WTC11 (cell line): ENCODE data around the gene KRTAP4-7. TPM values are rescaled to one million over a fixed set of nuclear protein-coding genes. Genes with fewer than 3 reads are reported as not detected.
"Not testable (repeated sequence)": the region's sequence is repeated elsewhere in the genome, so short reads cannot be mapped to it uniquely, and the experiment has no call there.

ENCODE experiments used
- ATAC-seq: fragments of 200-7000 bp; cut with Tn5 transposase; 2 replicates; pipeline ENCODE4 v1.10.0; 2021; ENCODE audit warnings: mild to moderate bottlenecking, moderate library complexity
- CTCF ChIA-PET: fragments of 300-600 bp; sonication (Branson Sonifier 250); formaldehyde crosslinking; loops from one replicate; lab custom pipeline; 2021; ENCODE audit warnings: antibody characterized with exemption; lab: Charles Lee
- POLR2A ChIA-PET: fragments of 350-600 bp; sonication (Branson Sonifier 250); formaldehyde crosslinking; loops from one replicate; lab custom pipeline; 2021; ENCODE audit warnings: antibody characterized with exemption; lab: Charles Lee
- DNase-seq: peaks from one replicate; pipeline ENCODE4 v3.0.0; 2021; ENCODE audit warnings: low spot score
- H3K27ac Mint-ChIP-seq: 2 replicates; pipeline ENCODE4 v1.8.0; 2021; ENCODE audit warnings: mixed read lengths
- H3K27me3 Mint-ChIP-seq: 2 replicates; pipeline ENCODE4 v1.8.0; 2021; ENCODE audit warnings: low read depth, mild to moderate bottlenecking, moderate library complexity, mixed read lengths
- H3K36me3 Mint-ChIP-seq: 2 replicates; pipeline ENCODE4 v1.8.0; 2021; ENCODE audit warnings: mixed read lengths
- H3K4me1 Mint-ChIP-seq: 2 replicates; pipeline ENCODE4 v1.8.0; 2022; ENCODE audit warnings: mixed read lengths
- H3K4me3 Mint-ChIP-seq: 2 replicates; pipeline ENCODE4 v1.8.0; 2021; ENCODE audit warnings: mild to moderate bottlenecking, moderate library complexity, mixed read lengths
- H3K9me3 Mint-ChIP-seq: 2 replicates; pipeline ENCODE4 v1.8.0; 2021; ENCODE audit warnings: mixed read lengths
- ELF4 ChIP-seq: sonication (generic); formaldehyde crosslinking; IDR thresholded peaks from 2 replicates; pipeline ENCODE4 v1.8.1; 2022; ENCODE audit warnings: low read depth, mild to moderate bottlenecking, moderate library complexity, missing genetic modification reagents
- ETV6 ChIP-seq: sonication (generic); formaldehyde crosslinking; IDR thresholded peaks from 2 replicates; pipeline ENCODE4 v1.8.1; 2022; ENCODE audit warnings: mild to moderate bottlenecking, missing genetic modification reagents
- GABPB1 ChIP-seq: sonication (generic); formaldehyde crosslinking; IDR thresholded peaks from 2 replicates; pipeline ENCODE4 v1.8.1; 2023; ENCODE audit warnings: mild to moderate bottlenecking, missing genetic modification reagents
- HMGXB4 ChIP-seq: sonication (generic); formaldehyde crosslinking; IDR thresholded peaks from 2 replicates; pipeline ENCODE4 v1.8.1; 2023; ENCODE audit warnings: mild to moderate bottlenecking, moderate library complexity, missing genetic modification reagents
- JUN ChIP-seq: sonication (generic); formaldehyde crosslinking; IDR thresholded peaks from 2 replicates; pipeline ENCODE4 v1.8.0; 2023; ENCODE audit warnings: mild to moderate bottlenecking, missing genetic modification reagents
- KAT7 ChIP-seq: sonication (generic); formaldehyde crosslinking; IDR thresholded peaks from 2 replicates; pipeline ENCODE4 v1.8.1; 2023; ENCODE audit warnings: missing genetic modification reagents, mild to moderate bottlenecking, borderline replicate concordance
- MLX ChIP-seq: sonication (generic); formaldehyde crosslinking; IDR thresholded peaks from 2 replicates; pipeline ENCODE4 v1.8.1; 2023; ENCODE audit warnings: mild to moderate bottlenecking, missing genetic modification reagents, moderate library complexity
- NFE2L1 ChIP-seq: sonication (generic); formaldehyde crosslinking; IDR thresholded peaks from 2 replicates; pipeline ENCODE4 v1.8.1; 2023; ENCODE audit warnings: missing genetic modification reagents
- NFYB ChIP-seq: sonication (generic); formaldehyde crosslinking; conservative IDR thresholded peaks from 2 replicates; pipeline ENCODE4 v1.8.0; 2022; ENCODE audit warnings: low read depth, missing genetic modification reagents
- NR2C2 ChIP-seq: sonication (generic); formaldehyde crosslinking; IDR thresholded peaks from 2 replicates; pipeline ENCODE4 v1.8.0; 2022; ENCODE audit warnings: mild to moderate bottlenecking, missing genetic modification reagents
- STAT6 ChIP-seq: sonication (generic); formaldehyde crosslinking; conservative IDR thresholded peaks from 2 replicates; pipeline ENCODE4 v1.8.1; 2023; ENCODE audit warnings: mild to moderate bottlenecking, low read depth, missing genetic modification reagents, moderate library complexity
- TP53 ChIP-seq: sonication (generic); formaldehyde crosslinking; IDR thresholded peaks from 2 replicates; pipeline ENCODE4 v1.8.1; 2023; ENCODE audit warnings: mild to moderate bottlenecking, missing genetic modification reagents
- USF2 ChIP-seq: sonication (generic); formaldehyde crosslinking; IDR thresholded peaks from 2 replicates; pipeline ENCODE4 v1.8.1; 2023; ENCODE audit warnings: mild to moderate bottlenecking, missing genetic modification reagents, moderate library complexity
- ZNF281 ChIP-seq: sonication (generic); formaldehyde crosslinking; IDR thresholded peaks from 2 replicates; pipeline ENCODE4 v1.8.0; 2023; ENCODE audit warnings: mild to moderate bottlenecking, missing genetic modification reagents
- ZNF423 ChIP-seq: fragments of 250-450 bp; sonication (Bioruptor Pico); IDR thresholded peaks from 2 replicates; pipeline ENCODE4 v2.1.2; 2022; ENCODE audit warnings: mild to moderate bottlenecking, moderate library complexity
- ZSCAN18 ChIP-seq: fragments of 250-450 bp; sonication (Bioruptor Pico); IDR thresholded peaks from 2 replicates; pipeline ENCODE4 v2.1.2; 2022; ENCODE audit warnings: mild to moderate bottlenecking, moderate library complexity
- total RNA-seq: library from RNA; stranded (reverse); gene quantifications from 3 replicates; pipeline ENCODE4 v1.2.3, GENCODE V29; 2021

The KRTAP4-7 gene
- total RNA-seq, 1 experiment from 2014 or later = not detected

- ChIA-PET POLR2A (no interaction called here), CTCF (interaction anchor here (0.9 to 1.1 kb wide), 2 partner anchors 19 to 607 kb away, joined by 3 to 4 read pairs; no protein-coding TSS in a partner anchor)
- TF ChIP-seq STAT6 = no peak
- no peak for TF ChIP-seq ZNF281 (CRISPR knock-in tag)
- Mint-ChIP-seq H3K27ac (no peak overlapping the region), H3K36me3 (peaks cover 4% of the 10 kb centered on the region; the same call in 1 of the 2 replicates), H3K4me1 (peaks cover 17% of the 10 kb centered on the region), H3K9me3 (peaks cover 8% of the 10 kb centered on the region), H3K27me3 (no peaks in the 10 kb centered on the region), H3K4me3 (no peak overlapping the region)
- DNase-seq (no peak), ATAC-seq (no peak)
Observed at GRCh38 chr17:41058741-41059140, 25.2 kb upstream of the KRTAP4-7 start.

- H3K36me3 Mint-ChIP-seq, H3K27me3 Mint-ChIP-seq, POLR2A ChIA-PET, H3K4me3 Mint-ChIP-seq, H3K9me3 Mint-ChIP-seq: not testable (repeated sequence)
- ATAC-seq (peak; percentile 43), DNase-seq (peak; percentile 14)
- Mint-ChIP-seq H3K27ac (peak overlapping the region; percentile 60; the same call in 1 of the 2 replicates), H3K4me1 (peaks cover 14% of the 10 kb centered on the region)
- CTCF ChIA-PET = interaction anchor here (0.9 to 1.1 kb wide), 2 partner anchors 20 to 606 kb away, joined by 3 to 4 read pairs; no protein-coding TSS in a partner anchor
- TF ChIP-seq GABPB1 (CRISPR knock-in tag) (peak; percentile 56; the same call in 1 of the 2 replicates), ZNF423 (CRISPR knock-in tag) (peak; percentile 42; the same call in 1 of the 2 replicates)
- TF ChIP-seq, all 79 proteins: peak for 2; not testable (repeated sequence) for 77
Observed at GRCh38 chr17:41059276-41060051, 24.5 kb upstream of the KRTAP4-7 start.

- POLR2A ChIA-PET = no interaction called here
- Mint-ChIP-seq H3K27ac (peak within 1 kb of the TSS; percentile 60; the same call in 1 of the 2 replicates), H3K4me1 (peaks cover 13% of the 10 kb centered on the region), H3K9me3 (peaks cover 8% of the 10 kb centered on the region), H3K27me3 (no peaks in the 10 kb centered on the region), H3K36me3 (peaks cover 4% of the 10 kb centered on the region; the same call in 1 of the 2 replicates), H3K4me3 (no peak within 1 kb of the TSS)
- TF ChIP-seq JUN (CRISPR knock-in tag) = no peak
- no peak for TF ChIP-seq MLX
- TF ChIP-seq HMGXB4 (CRISPR knock-in tag) = no peak
- TF ChIP-seq TP53 (CRISPR knock-in tag) = no peak
- no peak for TF ChIP-seq ZNF281 (CRISPR knock-in tag)
- TF ChIP-seq ZSCAN18 = no peak
- no peak for TF ChIP-seq USF2 (CRISPR knock-in tag)
- no peak for TF ChIP-seq KAT7 (CRISPR knock-in tag)
- TF ChIP-seq ETV6 (CRISPR knock-in tag) = no peak
- TF ChIP-seq NR2C2 (CRISPR knock-in tag) = no peak
- no peak for TF ChIP-seq NFE2L1 (CRISPR knock-in tag)
- TF ChIP-seq ELF4 (CRISPR knock-in tag) = no peak
- TF ChIP-seq NFYB = no peak
- CTCF ChIA-PET = interaction anchor here (1.1 kb wide), 1 partner anchor 21 kb away, joined by 3 read pairs; no protein-coding TSS in a partner anchor
- no peak for DNase-seq
- ATAC-seq = peak; percentile 16; the same call in 1 of the 2 replicates
Observed at GRCh38 chr17:41060052-41060604, 23.8 kb upstream of the KRTAP4-7 start, which contains the start of gene KRTAP2-3. TSS of gene KRTAP2-3 (minus strand) at chr17:41060114. CDS start at chr17:41060050, 64 bp downstream.
